Measurements from ENCODE around the gene NAPB. TPM values are rescaled to one million over a fixed set of nuclear protein-coding genes. Genes with fewer than 3 reads are reported as not detected.

Gene NAPB
- total RNA-seq, 2 experiments from 2014 or later, result 18.1 to 20.7 TPM

DNA sequence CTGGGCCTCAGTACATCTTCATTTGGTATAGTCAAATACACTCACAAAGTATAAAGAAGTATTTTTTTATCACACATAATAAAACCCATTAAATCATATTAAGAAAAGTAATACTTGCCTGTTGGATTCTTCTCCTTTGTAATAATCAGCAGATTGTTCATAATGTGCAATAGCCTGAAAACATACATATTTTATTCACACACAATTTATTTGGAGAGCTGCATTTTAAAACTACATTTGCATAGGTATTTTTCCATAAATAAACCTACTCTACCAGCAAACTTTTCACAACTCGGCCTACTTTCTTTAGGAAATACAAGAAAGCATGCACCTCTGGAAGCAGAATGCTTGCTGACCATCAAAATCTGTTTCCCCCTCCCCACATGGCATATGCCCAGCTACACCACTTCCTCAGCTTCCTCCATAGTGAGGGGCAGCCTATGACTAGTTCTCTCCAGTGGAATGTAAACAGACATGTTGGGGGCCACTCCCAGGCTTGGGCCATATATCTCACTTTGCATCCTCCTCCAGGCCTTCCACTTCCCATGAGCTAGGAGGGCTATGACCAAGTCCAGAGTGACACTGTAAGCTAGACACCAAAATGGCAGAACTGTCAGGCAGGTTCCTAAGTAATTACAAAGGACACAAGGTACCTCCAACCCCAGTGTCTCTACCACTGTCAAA is 31.1 kb downstream of the NAPB start:
- ATAC-seq (ENCODE audit: low read depth) (no peak), DNase-seq (no peak)
- Mint-ChIP-seq H3K27me3 (no peaks in the 10 kb centered on the region), H3K4me1 (peaks cover 4% of the 10 kb centered on the region), H3K27ac (no peak overlapping the region), H3K36me3 (peaks cover 64% of the 10 kb centered on the region), H3K9me3 (no peaks in the 10 kb centered on the region), H3K4me3 (no peak overlapping the region)
- POLR2A ChIA-PET, result interaction anchor here (0.8 kb wide), 1 partner anchor 31 kb away, joined by 3 read pairs; the partner anchor contains the start of gene NAPB

DNA sequence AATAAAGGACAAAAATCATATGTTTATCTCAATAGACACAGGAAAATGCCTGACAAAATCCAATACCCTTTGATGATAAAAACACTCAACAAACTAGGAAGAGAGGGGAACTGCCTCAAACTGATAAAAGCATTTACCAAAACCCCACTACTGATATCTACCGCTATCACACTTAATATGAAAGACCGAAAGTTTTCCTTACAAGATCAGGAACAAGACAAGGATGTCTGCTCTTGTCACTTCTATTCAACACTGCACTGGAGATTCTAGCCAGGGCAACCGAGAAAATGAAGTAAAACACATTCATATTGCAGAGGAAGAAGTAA is 34.2 kb downstream of the NAPB start:
- Mint-ChIP-seq H3K9me3 (peaks cover 2% of the 10 kb centered on the region), H3K27me3 (no peaks in the 10 kb centered on the region), H3K27ac (no peak overlapping the region), H3K4me1 (peaks cover 8% of the 10 kb centered on the region), H3K36me3 (peaks cover 66% of the 10 kb centered on the region), H3K4me3 (no peak overlapping the region)
- POLR2A ChIA-PET, result no interaction called here
- DNase-seq (no peak), ATAC-seq (ENCODE audit: low read depth) (no peak)

DNA sequence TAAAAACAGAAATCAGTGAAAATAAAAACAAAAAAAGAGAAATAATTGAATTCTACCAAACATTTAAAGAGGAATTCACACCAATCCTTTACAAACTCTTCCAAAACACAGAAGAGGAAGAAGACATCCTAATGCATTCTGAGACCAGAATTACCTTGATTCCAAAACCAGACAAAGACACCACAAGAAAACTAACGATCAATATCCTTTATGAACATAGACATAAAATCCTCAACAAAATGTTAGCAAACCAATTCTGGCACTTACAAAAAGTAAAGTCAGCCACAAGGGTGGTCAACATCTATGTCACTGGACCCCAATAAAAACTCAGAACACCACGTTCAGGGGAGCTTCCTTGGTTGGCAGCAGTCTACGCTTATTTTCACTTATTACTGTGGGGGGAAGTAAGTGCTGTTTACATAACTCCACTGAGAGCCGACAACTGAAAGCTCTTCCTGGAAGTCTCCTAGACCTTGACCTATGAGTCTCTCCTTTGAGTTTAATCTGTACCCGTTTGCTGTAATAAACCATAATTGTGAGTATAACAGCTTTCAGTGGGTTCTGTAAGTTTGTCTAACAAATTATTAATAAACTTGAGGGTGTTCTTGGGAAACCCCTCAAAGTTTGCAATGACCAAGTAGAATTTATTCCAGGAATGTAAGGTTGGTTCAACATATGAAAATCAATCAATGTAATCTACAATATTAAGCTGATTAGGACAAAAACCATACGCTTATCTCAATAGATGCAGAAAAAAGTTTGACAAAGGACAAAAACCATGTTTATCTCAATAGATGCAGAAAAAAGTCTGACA is 34.8 kb downstream of the NAPB start:
- peaks cover 2% of the 10 kb centered on the region for H3K9me3 Mint-ChIP-seq
- POLR2A ChIA-PET, result no interaction called here
- H3K27me3 Mint-ChIP-seq, result no peaks in the 10 kb centered on the region
- H3K27ac Mint-ChIP-seq, result no peak overlapping the region
- no peak for ATAC-seq (ENCODE audit: low read depth)
- peaks cover 66% of the 10 kb centered on the region for H3K36me3 Mint-ChIP-seq
- DNase-seq, result no peak
- H3K4me3 Mint-ChIP-seq, result no peak overlapping the region
- peaks cover 14% of the 10 kb centered on the region for H3K4me1 Mint-ChIP-seq

DNA sequence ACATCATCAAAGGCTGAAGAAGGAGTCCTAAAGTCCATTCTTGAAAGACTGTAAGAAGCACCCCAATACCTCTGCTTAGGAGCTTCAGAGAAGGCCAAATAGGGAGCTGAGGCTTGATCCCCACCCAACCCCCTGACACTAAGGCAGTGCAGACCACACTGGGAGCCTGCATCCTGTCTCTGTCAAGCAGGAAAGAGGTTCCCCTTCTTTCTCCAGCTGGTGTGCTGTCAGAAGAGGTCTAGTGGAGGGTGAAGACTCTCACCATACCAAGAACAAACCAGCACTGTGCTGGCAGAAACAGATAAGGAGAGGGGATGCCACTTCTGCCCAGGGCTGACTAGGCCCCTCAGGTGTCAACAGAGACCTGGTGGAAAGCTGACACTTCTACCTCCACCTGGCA is 39.4 kb downstream of the NAPB start:
- peaks cover 2% of the 10 kb centered on the region for H3K9me3 Mint-ChIP-seq
- peaks cover 18% of the 10 kb centered on the region for H3K4me1 Mint-ChIP-seq
- peaks cover 60% of the 10 kb centered on the region for H3K36me3 Mint-ChIP-seq
- H3K4me3 Mint-ChIP-seq, result no peak overlapping the region
- H3K27me3 Mint-ChIP-seq, result no peaks in the 10 kb centered on the region
- peak overlapping the region; percentile 30 for H3K27ac Mint-ChIP-seq
- POLR2A ChIA-PET, result no interaction called here
- ATAC-seq (ENCODE audit: low read depth) (no peak), DNase-seq (no peak)

GRCh38 chr20:23379772-23380171 is 41.5 kb downstream of the NAPB start:
- H3K9me3 Mint-ChIP-seq, result peaks cover 2% of the 10 kb centered on the region
- no peak overlapping the region for H3K4me3 Mint-ChIP-seq
- peaks cover 61% of the 10 kb centered on the region for H3K36me3 Mint-ChIP-seq
- POLR2A ChIA-PET, result interaction anchor here (1.0 to 1.3 kb wide), 2 partner anchors 20 to 38 kb away, joined by 3 to 4 read pairs; no protein-coding TSS in a partner anchor
- peaks cover 23% of the 10 kb centered on the region for H3K4me1 Mint-ChIP-seq
- ATAC-seq (ENCODE audit: low read depth) (no peak), DNase-seq (no peak)
- H3K27ac Mint-ChIP-seq, result no peak overlapping the region
- no peaks in the 10 kb centered on the region for H3K27me3 Mint-ChIP-seq

- Mint-ChIP-seq H3K4me3 (no peak overlapping the region), H3K27ac (no peak overlapping the region), H3K9me3 (no peaks in the 10 kb centered on the region), H3K27me3 (no peaks in the 10 kb centered on the region), H3K36me3 (peaks cover 51% of the 10 kb centered on the region), H3K4me1 (peaks cover 9% of the 10 kb centered on the region)
- DNase-seq (no peak), ATAC-seq (ENCODE audit: low read depth) (no peak)
- POLR2A ChIA-PET, result interaction anchor here (0.5 to 1.5 kb wide), 2 partner anchors 18 to 42 kb away, joined by 4 to 5 read pairs; no protein-coding TSS in a partner anchor
These were observed 45.5 kb downstream of the NAPB start for GRCh38 chr20:23375827-23376226.

GRCh38 chr20:23374441-23374840 is 46.8 kb downstream of the NAPB start:
- no peak overlapping the region for H3K27ac Mint-ChIP-seq
- peaks cover 9% of the 10 kb centered on the region for H3K4me1 Mint-ChIP-seq
- POLR2A ChIA-PET, result interaction anchor here (1.5 kb wide), 1 partner anchor 16 kb away, joined by 4 read pairs; no protein-coding TSS in a partner anchor
- H3K9me3 Mint-ChIP-seq, result no peaks in the 10 kb centered on the region
- no peak overlapping the region for H3K4me3 Mint-ChIP-seq
- peaks cover 51% of the 10 kb centered on the region for H3K36me3 Mint-ChIP-seq
- DNase-seq, result no peak
- no peaks in the 10 kb centered on the region for H3K27me3 Mint-ChIP-seq
- no peak for ATAC-seq (ENCODE audit: low read depth)

GRCh38 chr20:23371496-23371895 is 49.8 kb downstream of the NAPB start:
- Mint-ChIP-seq H3K27ac (no peak overlapping the region), H3K4me3 (no peak overlapping the region), H3K27me3 (no peaks in the 10 kb centered on the region), H3K36me3 (peaks cover 44% of the 10 kb centered on the region), H3K9me3 (no peaks in the 10 kb centered on the region), H3K4me1 (peaks cover 19% of the 10 kb centered on the region)
- DNase-seq, result no peak
- ATAC-seq (ENCODE audit: low read depth), result no peak
- POLR2A ChIA-PET, result no interaction called here

- H3K27ac Mint-ChIP-seq, result peak overlapping the region; percentile 30
These were observed 50.4 kb downstream of the NAPB start for GRCh38 chr20:23370873-23371272.

DNA sequence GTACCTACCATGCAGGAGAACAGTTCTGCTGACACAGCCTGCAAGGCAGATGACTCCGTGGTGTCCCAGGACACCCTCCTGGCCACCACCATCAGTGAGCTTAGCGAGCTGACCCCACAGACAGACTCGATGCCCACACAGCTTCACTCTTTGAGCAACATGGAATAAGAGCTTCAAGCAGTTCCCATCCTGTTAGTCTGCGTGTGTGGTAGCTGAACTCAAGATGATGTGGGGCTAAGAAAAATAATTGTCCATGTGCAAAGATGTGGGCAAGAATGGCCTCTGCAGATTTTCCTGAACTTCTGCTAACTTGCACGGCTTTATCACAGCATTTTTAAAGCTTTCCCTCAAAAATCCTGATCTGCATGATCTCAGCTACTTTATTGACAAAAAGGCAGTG is 51.0 kb downstream of the NAPB start:
- POLR2A ChIA-PET, result no interaction called here
- DNase-seq (no peak), ATAC-seq (ENCODE audit: low read depth) (no peak)
- Mint-ChIP-seq H3K36me3 (peaks cover 38% of the 10 kb centered on the region), H3K4me3 (no peak overlapping the region), H3K4me1 (peaks cover 20% of the 10 kb centered on the region), H3K27ac (no peak overlapping the region), H3K9me3 (no peaks in the 10 kb centered on the region), H3K27me3 (no peaks in the 10 kb centered on the region)

More at GRCh38 chr20:23370873-23371272, 50.4 kb downstream of the NAPB start:
- Mint-ChIP-seq H3K9me3 (no peaks in the 10 kb centered on the region), H3K27me3 (no peaks in the 10 kb centered on the region), H3K4me1 (peaks cover 23% of the 10 kb centered on the region), H3K36me3 (peaks cover 43% of the 10 kb centered on the region), H3K4me3 (no peak overlapping the region)
- POLR2A ChIA-PET, result no interaction called here
- ATAC-seq (ENCODE audit: low read depth) (no peak), DNase-seq (no peak)

DNA sequence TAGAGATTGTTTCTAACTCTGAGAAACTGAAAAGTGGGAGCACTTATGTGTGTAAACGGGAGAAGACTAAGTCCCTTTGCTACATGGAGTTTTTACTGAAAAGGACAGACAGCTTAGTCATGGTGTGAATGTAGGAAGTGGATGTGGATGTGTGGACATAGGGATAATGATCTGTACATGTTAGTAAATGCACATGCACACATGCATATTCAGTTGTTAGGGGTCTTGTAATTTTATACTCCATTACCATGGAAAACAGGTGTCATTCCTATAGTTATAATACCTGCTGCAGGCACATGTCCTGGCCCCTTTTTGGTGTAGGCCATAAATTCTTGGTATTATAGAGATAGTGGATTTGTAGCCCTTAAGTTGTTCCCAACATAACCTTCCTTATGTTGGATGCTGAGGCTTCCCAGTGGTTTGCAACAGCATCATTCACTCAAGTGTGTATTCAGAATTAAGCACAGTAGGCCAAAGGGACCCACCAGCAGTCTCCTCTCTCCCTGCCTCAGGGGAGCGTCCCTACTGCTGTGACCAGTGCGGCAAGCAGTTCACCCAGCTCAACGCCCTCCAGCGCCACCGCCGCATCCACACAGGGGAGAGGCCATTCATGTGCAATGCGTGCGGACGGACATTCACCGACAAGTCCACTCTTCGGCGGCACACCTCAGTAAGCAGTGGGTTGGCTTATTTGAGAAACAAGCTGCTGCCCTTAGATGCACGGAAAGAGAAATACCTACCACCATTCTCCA is 52.0 kb downstream of the NAPB start:
- POLR2A ChIA-PET, result interaction anchor here (1.4 kb wide), 1 partner anchor 52 kb away, joined by 5 read pairs; the partner anchor contains the start of gene NAPB
- Mint-ChIP-seq H3K36me3 (peaks cover 40% of the 10 kb centered on the region), H3K27me3 (no peaks in the 10 kb centered on the region), H3K9me3 (no peaks in the 10 kb centered on the region), H3K4me1 (peaks cover 30% of the 10 kb centered on the region), H3K4me3 (no peak overlapping the region), H3K27ac (peak overlapping the region; percentile 38)
- ATAC-seq (ENCODE audit: low read depth), result no peak
- DNase-seq, result no peak

- DNase-seq, result no peak
- Mint-ChIP-seq H3K27ac (no peak overlapping the region), H3K9me3 (no peaks in the 10 kb centered on the region), H3K27me3 (no peaks in the 10 kb centered on the region), H3K4me3 (no peak overlapping the region), H3K36me3 (peaks cover 33% of the 10 kb centered on the region), H3K4me1 (peaks cover 37% of the 10 kb centered on the region)
- no peak for ATAC-seq (ENCODE audit: low read depth)
- POLR2A ChIA-PET, result interaction anchor here (1.4 kb wide), 1 partner anchor 53 kb away, joined by 5 read pairs; the partner anchor contains the start of gene NAPB
These were observed 52.8 kb downstream of the NAPB start for GRCh38 chr20:23368316-23369071.

DNA sequence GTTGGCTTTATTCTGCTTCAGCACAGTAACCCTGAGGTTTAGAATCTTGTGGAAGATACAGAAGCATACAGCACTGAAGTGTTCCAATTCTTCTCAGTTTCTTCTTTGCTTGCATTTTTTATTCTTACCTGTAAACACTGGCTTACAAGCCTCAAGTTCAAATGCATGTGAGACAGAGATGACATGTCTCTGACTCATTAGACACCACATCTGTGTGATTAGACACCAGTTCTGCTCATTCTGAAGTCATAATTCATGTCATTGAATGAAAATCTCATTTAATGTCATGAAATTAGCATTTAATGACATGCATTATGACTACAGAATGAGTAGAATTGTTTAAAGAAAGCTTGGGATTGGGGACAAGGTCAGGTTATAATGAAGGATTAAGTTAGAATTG is 53.5 kb downstream of the NAPB start:
- Mint-ChIP-seq H3K27ac (no peak overlapping the region), H3K4me1 (peaks cover 43% of the 10 kb centered on the region), H3K4me3 (no peak overlapping the region), H3K9me3 (no peaks in the 10 kb centered on the region), H3K27me3 (no peaks in the 10 kb centered on the region), H3K36me3 (peaks cover 36% of the 10 kb centered on the region)
- no peak for ATAC-seq (ENCODE audit: low read depth)
- POLR2A ChIA-PET, result interaction anchor here (1.4 kb wide), 1 partner anchor 54 kb away, joined by 5 read pairs; the partner anchor contains the start of gene NAPB
- DNase-seq, result no peak
